WTC11 (cell line): ENCODE measurements around the gene RGL4. TPM values are rescaled to one million over a fixed set of nuclear protein-coding genes. Genes with fewer than 3 reads are reported as not detected.
A peak's percentile ranks its signal among the peaks of the same experiment; 100 is the strongest.

Source experiments
- AR ChIP-seq: fragments of 250-450 bp; sonication (Bioruptor Pico); IDR thresholded peaks from 2 replicates; pipeline ENCODE4 v1.9.0; 2021; ENCODE audit warnings: mild to moderate bottlenecking
- CDX4 ChIP-seq: fragments of 250-450 bp; sonication (Bioruptor Pico); IDR thresholded peaks from 2 replicates; pipeline ENCODE4 v1.9.0; 2021; ENCODE audit warnings: moderate library complexity, mild to moderate bottlenecking, inconsistent platforms, borderline replicate concordance
- CREM ChIP-seq: sonication (generic); formaldehyde crosslinking; IDR thresholded peaks from 2 replicates; pipeline ENCODE4 v1.8.1; 2022; ENCODE audit warnings: mild to moderate bottlenecking, missing genetic modification reagents, moderate library complexity
- E2F1 ChIP-seq: sonication (generic); formaldehyde crosslinking; IDR thresholded peaks from 2 replicates; pipeline ENCODE4 v1.8.0; 2022; ENCODE audit warnings: mild to moderate bottlenecking, missing genetic modification reagents
- E2F4 ChIP-seq: sonication (generic); formaldehyde crosslinking; IDR thresholded peaks from 2 replicates; pipeline ENCODE4 v1.8.1; 2022; ENCODE audit warnings: low read depth, mild to moderate bottlenecking, moderate library complexity, missing genetic modification reagents, borderline replicate concordance
- ELF4 ChIP-seq: sonication (generic); formaldehyde crosslinking; IDR thresholded peaks from 2 replicates; pipeline ENCODE4 v1.8.1; 2022; ENCODE audit warnings: low read depth, mild to moderate bottlenecking, moderate library complexity, missing genetic modification reagents
- FOXK1 ChIP-seq: sonication (generic); formaldehyde crosslinking; IDR thresholded peaks from 2 replicates; pipeline ENCODE4 v1.8.0; 2022; ENCODE audit warnings: mild to moderate bottlenecking, moderate library complexity, missing genetic modification reagents
- FOXP1 ChIP-seq: sonication (generic); formaldehyde crosslinking; IDR thresholded peaks from 2 replicates; pipeline ENCODE4 v1.8.0; 2022; ENCODE audit warnings: missing genetic modification reagents, mild to moderate bottlenecking, moderate library complexity, borderline replicate concordance
- GABPB1 ChIP-seq: sonication (generic); formaldehyde crosslinking; IDR thresholded peaks from 2 replicates; pipeline ENCODE4 v1.8.1; 2023; ENCODE audit warnings: mild to moderate bottlenecking, missing genetic modification reagents
- GTF2I ChIP-seq: fragments of 250-450 bp; sonication (Bioruptor Pico); conservative IDR thresholded peaks from 2 replicates; pipeline ENCODE4 v1.4.0; 2021; ENCODE audit warnings: mild to moderate bottlenecking
- HMGXB4 ChIP-seq: sonication (generic); formaldehyde crosslinking; IDR thresholded peaks from 2 replicates; pipeline ENCODE4 v1.8.1; 2023; ENCODE audit warnings: mild to moderate bottlenecking, moderate library complexity, missing genetic modification reagents
- IRF1 ChIP-seq: sonication (generic); formaldehyde crosslinking; IDR thresholded peaks from 2 replicates; pipeline ENCODE4 v1.8.0; 2023; ENCODE audit warnings: missing genetic modification reagents
- JAZF1 ChIP-seq: fragments of 250-450 bp; sonication (Bioruptor Pico); IDR thresholded peaks from 2 replicates; pipeline ENCODE4 v1.9.0; 2021; ENCODE audit warnings: moderate library complexity, mild to moderate bottlenecking, inconsistent platforms
- MLX ChIP-seq: sonication (generic); formaldehyde crosslinking; IDR thresholded peaks from 2 replicates; pipeline ENCODE4 v1.8.1; 2023; ENCODE audit warnings: mild to moderate bottlenecking, missing genetic modification reagents, moderate library complexity
- MYBL2 ChIP-seq: sonication (generic); formaldehyde crosslinking; IDR thresholded peaks from 2 replicates; pipeline ENCODE4 v1.8.1; 2023; ENCODE audit warnings: mild to moderate bottlenecking, moderate library complexity, missing genetic modification reagents
- SP1 ChIP-seq: sonication (generic); formaldehyde crosslinking; conservative IDR thresholded peaks from 2 replicates; pipeline ENCODE4 v1.8.1; 2022; ENCODE audit warnings: missing genetic modification reagents
- TCF7 ChIP-seq: sonication (generic); formaldehyde crosslinking; IDR thresholded peaks from 2 replicates; pipeline ENCODE4 v1.8.0; 2022; ENCODE audit warnings: mild to moderate bottlenecking, low read depth, missing genetic modification reagents, moderate library complexity
- ZMAT4 ChIP-seq: fragments of 250-450 bp; sonication (Bioruptor Pico); IDR thresholded peaks from 2 replicates; pipeline ENCODE4 v1.9.0; 2021; ENCODE audit warnings: mild to moderate bottlenecking
- ZNF281 ChIP-seq: sonication (generic); formaldehyde crosslinking; IDR thresholded peaks from 2 replicates; pipeline ENCODE4 v1.8.0; 2023; ENCODE audit warnings: mild to moderate bottlenecking, missing genetic modification reagents
- ZNF317 ChIP-seq: sonication (generic); formaldehyde crosslinking; IDR thresholded peaks from 2 replicates; pipeline ENCODE4 v1.8.1; 2023; ENCODE audit warnings: low read depth, mild to moderate bottlenecking, moderate library complexity, missing genetic modification reagents, borderline replicate concordance
- ZNF671 ChIP-seq: fragments of 250-450 bp; sonication (Bioruptor Pico); IDR thresholded peaks from 2 replicates; pipeline ENCODE4 v1.8.0; 2021; ENCODE audit warnings: mild to moderate bottlenecking
- total RNA-seq: library from RNA; stranded (reverse); gene quantifications from 3 replicates; pipeline ENCODE4 v1.2.3, GENCODE V29; 2021

The RGL4 gene
- total RNA-seq, 1 experiment from 2014 or later = not detected

- TF ChIP-seq GABPB1 (CRISPR knock-in tag) (peak; percentile 49; the same call in 1 of the 2 replicates), ELF4 (CRISPR knock-in tag) (no peak), TCF7 (CRISPR knock-in tag) (no peak), MYBL2 (CRISPR knock-in tag) (no peak), E2F1 (CRISPR knock-in tag) (no peak), E2F4 (CRISPR knock-in tag) (no peak), ZMAT4 (CRISPR knock-in tag) (no peak), ZNF671 (no peak), FOXK1 (CRISPR knock-in tag) (peak; percentile 90), ZNF281 (CRISPR knock-in tag) (no peak), CDX4 (no peak), ZNF317 (CRISPR knock-in tag) (no peak), FOXP1 (CRISPR knock-in tag) (peak; percentile 72; the same call in 1 of the 2 replicates), MLX (CRISPR knock-in tag) (no peak), CREM (CRISPR knock-in tag) (peak; percentile 95), SP1 (CRISPR knock-in tag) (peak; percentile 92), IRF1 (CRISPR knock-in tag) (0 out of 2 replicates have a peak, but pooled peaks have one; percentile 29), JAZF1 (CRISPR knock-in tag) (no peak), GTF2I (no peak), AR (CRISPR knock-in tag) (no peak), HMGXB4 (CRISPR knock-in tag) (0 out of 2 replicates have a peak, but pooled peaks have one; percentile 55)
These were observed 26.3 kb downstream of the RGL4 start (continued) for GRCh38 chr22:23716811-23717801.
